Kasumi-1 (cell line): ENCODE measurements around the gene RGS5.

ENCODE experiments used
- DNase-seq, 2 experiments: peaks; one replicate each; lab custom pipeline; 2025; lab: John Stamatoyannopoulos, UW

RGS5 gene

GRCh38 chr1:163145435-163145834 is 57.3 kb downstream of the RGS5 start:
- DNase-seq = no peak

- no peak for DNase-seq
Measured at GRCh38 chr1:163144418-163144817, 58.3 kb downstream of the RGS5 start.

DNA sequence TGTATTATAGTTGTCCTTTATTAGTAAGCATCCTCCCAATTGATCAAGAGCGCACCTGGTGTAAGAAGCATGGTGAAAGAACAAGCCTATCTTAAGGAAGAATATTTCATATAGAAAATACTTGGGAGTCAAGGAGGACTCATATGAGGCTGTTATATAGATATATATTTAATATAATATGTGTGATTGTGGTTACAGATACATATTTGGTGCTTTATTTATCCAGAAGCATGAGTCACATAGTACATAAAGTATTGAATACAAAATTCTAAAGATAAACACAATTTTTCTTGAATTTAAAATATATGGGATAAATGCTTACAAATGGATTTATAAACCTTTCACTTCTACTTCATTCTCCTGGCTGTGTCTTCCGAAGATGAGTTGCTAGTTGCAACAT is 60.6 kb downstream of the RGS5 start:
- no peak for DNase-seq

DNA sequence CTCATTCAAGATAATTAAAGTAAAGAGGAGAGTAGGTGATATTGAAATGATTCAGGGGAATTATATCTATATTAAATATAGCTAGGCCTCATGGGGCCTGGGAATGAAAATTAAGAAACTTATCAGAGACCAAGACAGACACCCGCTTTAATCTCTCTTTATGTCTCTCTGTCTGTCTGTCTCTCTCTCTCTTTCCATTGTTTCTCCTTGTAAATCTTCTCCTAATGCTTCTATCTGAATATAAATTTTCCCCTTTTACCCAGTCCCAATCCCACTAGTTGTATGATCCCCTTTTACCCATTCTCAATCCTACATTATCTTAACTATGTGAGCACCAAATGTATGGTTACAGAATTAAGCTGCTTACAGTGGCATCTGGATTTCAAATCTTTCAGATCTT is 61.2 kb downstream of the RGS5 start:
- no peak for DNase-seq

GRCh38 chr1:163137556-163138265 is 65.0 kb downstream of the RGS5 start:
- DNase-seq = no peak

GRCh38 chr1:163131981-163132380 is 70.7 kb downstream of the RGS5 start:
- no peak for DNase-seq

- DNase-seq = no peak
Measured at GRCh38 chr1:163130225-163130856, 72.4 kb downstream of the RGS5 start.

GRCh38 chr1:163128282-163128681 is 74.4 kb downstream of the RGS5 start:
- no peak for DNase-seq

DNA sequence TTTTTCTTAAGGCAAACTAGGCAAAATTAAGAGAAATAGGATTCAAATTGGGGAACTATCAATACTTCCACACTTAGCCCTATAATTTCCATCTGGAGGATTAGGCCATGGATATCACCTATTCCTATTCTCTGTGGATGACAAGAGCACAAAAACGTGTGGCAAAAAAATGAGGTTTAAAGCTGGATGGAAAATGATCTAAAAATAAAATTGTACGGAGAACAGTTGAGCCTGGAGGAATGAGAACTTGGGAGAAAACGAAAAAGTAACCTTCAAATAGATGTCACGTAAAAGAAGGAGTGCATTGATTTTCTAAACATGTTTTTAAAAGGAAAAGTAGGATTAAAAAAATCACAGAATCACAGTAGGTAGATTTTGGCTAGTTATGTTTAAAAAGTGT is 77.9 kb downstream of the RGS5 start:
- no peak for DNase-seq

DNA sequence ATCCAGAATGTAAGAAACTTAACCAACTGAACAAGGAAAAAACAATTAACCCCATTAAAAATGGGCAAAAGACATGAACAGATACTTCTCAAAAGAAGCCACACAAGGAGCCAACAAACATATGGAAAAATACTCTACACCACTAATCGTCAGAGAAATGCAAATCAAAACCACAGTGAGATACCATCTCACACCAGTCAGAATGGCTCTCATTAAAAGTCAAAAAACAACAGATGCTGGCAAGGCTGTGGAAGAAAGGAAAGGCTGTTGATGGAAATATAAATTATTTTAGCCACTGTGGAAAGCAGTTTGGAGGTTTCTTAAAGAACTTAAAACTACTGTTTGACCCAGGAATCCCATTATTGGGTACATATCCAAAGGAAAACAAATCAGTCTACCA is 82.3 kb downstream of the RGS5 start:
- no peak for DNase-seq

DNA sequence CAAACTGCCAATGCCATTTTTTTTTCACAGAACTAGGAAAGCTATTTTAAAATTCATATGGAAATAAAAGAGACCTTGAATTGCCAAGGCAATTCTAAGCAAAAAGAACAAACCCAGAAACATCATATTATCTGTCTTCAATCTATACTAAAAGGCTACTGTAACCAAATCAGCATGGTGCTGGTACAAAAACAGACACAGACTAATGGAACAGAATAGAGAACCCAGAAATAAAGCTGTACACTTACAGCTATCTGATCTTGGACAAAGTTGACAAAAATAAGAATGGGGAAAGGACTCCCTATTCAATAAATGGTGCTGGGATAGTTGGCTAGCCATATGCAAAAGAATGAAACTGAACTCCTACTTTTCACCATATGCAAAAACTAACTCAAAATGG is 83.0 kb downstream of the RGS5 start:
- no peak for DNase-seq

DNA sequence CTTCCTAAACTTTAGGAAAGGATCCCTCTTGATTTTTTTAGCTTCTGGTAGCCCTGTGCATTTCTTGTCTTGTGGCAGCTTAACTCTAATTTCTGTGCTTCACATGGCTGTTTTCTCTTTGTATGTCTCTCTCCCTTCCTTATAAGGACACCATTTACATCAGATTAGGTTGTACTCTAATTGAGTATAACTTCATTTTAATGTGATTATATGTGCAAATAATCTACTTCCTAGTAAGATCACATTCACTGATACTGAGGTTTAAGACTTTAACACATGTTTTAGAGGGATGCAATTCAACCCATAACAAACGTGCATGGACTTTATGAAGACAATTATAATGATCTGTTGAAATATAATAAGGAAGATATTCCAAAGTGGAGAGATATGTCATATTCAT is 86.8 kb downstream of the RGS5 start:
- DNase-seq = no peak

DNA sequence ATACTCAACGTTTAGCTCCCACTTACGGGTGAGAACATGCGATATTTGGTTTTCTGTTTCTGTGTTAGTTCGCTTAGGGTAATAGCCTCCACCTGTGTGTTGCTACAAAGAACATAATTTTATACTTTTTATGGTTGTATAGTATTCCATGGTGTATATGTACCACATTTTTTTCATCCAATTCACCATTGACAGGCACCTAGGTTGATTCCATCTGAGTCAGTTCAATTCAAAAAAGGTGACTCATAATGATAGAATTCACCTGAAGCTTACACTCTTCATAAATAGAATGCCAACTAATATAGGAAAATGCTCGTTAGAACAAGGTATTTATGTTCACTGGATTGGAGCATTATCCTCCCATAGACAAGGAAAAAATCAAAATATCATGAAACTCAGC is 95.1 kb downstream of the RGS5 start:
- no peak for DNase-seq

GRCh38 chr1:163106364-163106987 is 96.2 kb downstream of the RGS5 start:
- no peak for DNase-seq

DNA sequence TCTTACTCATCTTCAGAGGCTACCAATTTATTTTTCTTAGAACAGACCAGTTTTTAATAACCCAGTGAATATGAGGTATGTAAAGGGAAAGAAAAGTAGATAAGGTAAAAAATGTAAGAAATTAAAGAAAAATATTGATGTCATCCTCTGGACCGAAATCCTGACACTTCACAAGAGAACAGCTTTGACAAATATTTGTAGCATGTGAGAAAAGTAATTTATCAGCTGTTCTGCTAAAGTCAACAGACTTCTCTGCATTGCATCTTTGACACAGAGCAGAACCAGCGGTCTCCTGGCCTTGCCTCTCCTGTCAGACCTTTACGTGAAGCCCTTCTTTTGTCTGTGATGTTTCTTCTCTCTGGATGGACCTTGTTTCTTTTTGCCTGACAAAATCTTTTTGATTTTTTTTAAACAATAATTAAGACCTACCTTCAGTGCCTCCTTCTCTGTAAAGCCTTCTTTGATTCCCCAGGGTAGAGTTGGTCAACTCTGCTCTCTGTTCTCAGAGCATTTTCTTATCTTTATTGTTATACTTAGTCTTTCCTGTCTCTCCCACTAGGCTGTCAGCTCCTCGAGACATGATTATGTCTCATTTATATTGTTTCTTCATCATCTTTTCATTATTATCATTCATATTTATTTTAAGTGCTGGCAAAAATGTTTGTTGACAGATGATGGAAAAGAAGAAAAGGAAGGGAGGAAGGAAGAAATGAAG is 98.2 kb downstream of the RGS5 start:
- no peak for DNase-seq

GRCh38 chr1:163102590-163102989 is 100.1 kb downstream of the RGS5 start:
- DNase-seq = no peak

DNA sequence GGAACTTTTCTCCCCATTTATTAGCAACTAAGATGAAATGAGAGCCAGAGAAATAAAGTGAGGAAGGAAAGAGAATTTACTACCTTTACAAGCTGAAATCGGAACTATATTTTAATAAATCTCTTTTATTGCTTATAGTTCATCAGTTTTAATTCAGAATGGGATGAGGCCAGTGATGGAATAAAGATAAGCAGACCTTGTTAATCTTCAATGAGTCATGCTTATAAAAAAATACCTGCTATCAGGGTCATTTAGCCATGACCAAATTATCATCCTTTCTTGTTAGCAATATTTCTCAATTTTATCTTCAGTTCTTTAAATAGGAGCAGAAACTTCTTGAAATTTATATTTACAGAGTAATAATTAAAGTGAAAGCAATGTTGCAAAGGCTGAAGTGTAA is 107.5 kb downstream of the RGS5 start:
- no peak for DNase-seq

DNA sequence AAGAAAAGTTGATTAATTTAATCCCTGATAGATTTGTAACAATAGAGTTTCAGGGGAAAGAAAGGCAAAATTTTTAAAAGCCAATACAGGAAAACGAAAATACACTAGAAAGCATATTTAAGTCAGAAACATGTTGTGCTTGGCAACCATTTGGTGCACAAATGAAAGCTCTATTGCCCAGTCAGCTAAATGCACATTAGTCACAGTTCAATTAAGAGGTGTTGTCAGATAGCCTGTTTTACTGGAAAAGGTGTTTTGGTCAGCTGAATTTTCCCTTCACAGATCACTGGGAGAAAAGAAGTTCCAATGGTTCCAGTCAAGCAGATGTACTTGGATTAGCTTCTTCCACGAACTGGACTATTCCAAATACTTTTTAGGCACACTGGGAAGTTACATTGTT is 108.1 kb downstream of the RGS5 start:
- no peak for DNase-seq

- no peak for DNase-seq
Measured at GRCh38 chr1:163094182-163094581, 108.5 kb downstream of the RGS5 start.

- DNase-seq = no peak
Measured at GRCh38 chr1:163093579-163093978, 109.1 kb downstream of the RGS5 start.

GRCh38 chr1:163093169-163093568 is 109.5 kb downstream of the RGS5 start:
- no peak for DNase-seq
